Testis (tissue), 3 donors: ENCODE data around the gene CUX1. TPM values are rescaled to one million over a fixed set of nuclear protein-coding genes. Genes with fewer than 3 reads are reported as not detected.

Experiments
- DNase-seq: peaks from one replicate; pipeline ENCODE4 v3.0.0-alpha.2; 2019
- H3K27ac ChIP-seq, 2 donors: fragments of 200-600 bp; sonication (generic); one replicate each; pipeline ENCODE4 v1.5.1; 2019
- H3K27me3 ChIP-seq: fragments of 200-600 bp; sonication (generic); one replicate; pipeline ENCODE4 v1.5.1; 2019
- H3K36me3 ChIP-seq: fragments of 200-600 bp; sonication (generic); one replicate; pipeline ENCODE4 v1.5.1; 2017; ENCODE audit warnings: low read depth; ENCODE audit errors: missing control alignments
- H3K4me1 ChIP-seq: fragments of 200-600 bp; sonication (generic); one replicate; pipeline ENCODE4 v1.5.1; 2019
- H3K4me3 ChIP-seq, 2 donors: fragments of 200-600 bp; sonication (generic); one replicate each; pipeline ENCODE4 v1.5.1; 2017 to 2019
- H3K9me3 ChIP-seq: fragments of 200-600 bp; sonication (generic); one replicate; pipeline ENCODE4 v1.5.1; 2017
- POLR2A ChIP-seq: fragments of 450-650 bp; IDR thresholded peaks from one replicate; pipeline ENCODE4 v1.6.1; 2017; ENCODE audit warnings: antibody characterized with exemption, mild to moderate bottlenecking, moderate library complexity
- WGBS, 2 donors: methylation state at CpG; one replicate each; pipeline ENCODE4 v1.1.5; 2018; 5-methylcytosine and 5-hydroxymethylcytosine counted together
- intact Hi-C: fragments of 100-400 bp; cut with DNase I; formaldehyde crosslinking; loops from one replicate; pipeline ENCODE4 v1.15.1; 2023; ENCODE audit warnings: low total_unique reads
- polyA plus RNA-seq: library from polyadenylated mRNA; stranded (reverse); fragments of 350-450 nt; fragmentation: Illumina TruSeq; extraction: RNeasy Lipid Tissue Mini Kit (QIAGEN cat#74804); gene quantifications from one replicate; pipeline ENCODE4 v1.2.3, GENCODE V29; 2014; ENCODE audit warnings: low read depth, low replicate concordance; ENCODE audit not compliant: insufficient read depth
- total RNA-seq, 2 donors: library from RNA; depleted of rRNA; stranded (reverse); fragments of >200 nt; gene quantifications; one replicate each; pipeline ENCODE4 v1.2.3, GENCODE V29; 2016
- TF ChIP-seq, protein P1 (sequence below), 3 experiments: fragments of 450-650 bp in 2 of 3; fragments of 200-600 bp in 1 of 3; sonication (generic) in 1 of 3; IDR thresholded peaks; one replicate each; pipeline ENCODE4 v1.5.1; 2016 to 2019; ENCODE audit warnings: antibody characterized with exemption in 3 of 3, mild to moderate bottlenecking in 2 of 3, moderate library complexity in 1 of 3

Gene CUX1
- total and polyA plus RNA-seq, 3 donors from 2014 or later = 30.8 to 46.3 (median 43.1) TPM

- H3K27me3 ChIP-seq = no peaks in the 10 kb centered on the region
- no peak overlapping the region for H3K4me3 ChIP-seq
- 90% methylated on average over 2 of the region's 2 CpGs for WGBS, 2 donors
- intact Hi-C loops = no loop called here
- no peaks in the 10 kb centered on the region for H3K9me3 ChIP-seq
- H3K36me3 ChIP-seq = no peaks in the 10 kb centered on the region
- DNase-seq = no peak
- TF ChIP-seq POLR2A = no peak
- TF ChIP-seq, protein P1, sequence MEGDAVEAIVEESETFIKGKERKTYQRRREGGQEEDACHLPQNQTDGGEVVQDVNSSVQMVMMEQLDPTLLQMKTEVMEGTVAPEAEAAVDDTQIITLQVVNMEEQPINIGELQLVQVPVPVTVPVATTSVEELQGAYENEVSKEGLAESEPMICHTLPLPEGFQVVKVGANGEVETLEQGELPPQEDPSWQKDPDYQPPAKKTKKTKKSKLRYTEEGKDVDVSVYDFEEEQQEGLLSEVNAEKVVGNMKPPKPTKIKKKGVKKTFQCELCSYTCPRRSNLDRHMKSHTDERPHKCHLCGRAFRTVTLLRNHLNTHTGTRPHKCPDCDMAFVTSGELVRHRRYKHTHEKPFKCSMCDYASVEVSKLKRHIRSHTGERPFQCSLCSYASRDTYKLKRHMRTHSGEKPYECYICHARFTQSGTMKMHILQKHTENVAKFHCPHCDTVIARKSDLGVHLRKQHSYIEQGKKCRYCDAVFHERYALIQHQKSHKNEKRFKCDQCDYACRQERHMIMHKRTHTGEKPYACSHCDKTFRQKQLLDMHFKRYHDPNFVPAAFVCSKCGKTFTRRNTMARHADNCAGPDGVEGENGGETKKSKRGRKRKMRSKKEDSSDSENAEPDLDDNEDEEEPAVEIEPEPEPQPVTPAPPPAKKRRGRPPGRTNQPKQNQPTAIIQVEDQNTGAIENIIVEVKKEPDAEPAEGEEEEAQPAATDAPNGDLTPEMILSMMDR (IDR thresholded peaks at IDR 0.05) = no peak
- H3K4me1 ChIP-seq = peaks cover 5% of the 10 kb centered on the region
- H3K27ac ChIP-seq = no peak overlapping the region
Measured at GRCh38 chr7:102291916-102292267, 474.5 kb downstream of the CUX1 start.

DNA sequence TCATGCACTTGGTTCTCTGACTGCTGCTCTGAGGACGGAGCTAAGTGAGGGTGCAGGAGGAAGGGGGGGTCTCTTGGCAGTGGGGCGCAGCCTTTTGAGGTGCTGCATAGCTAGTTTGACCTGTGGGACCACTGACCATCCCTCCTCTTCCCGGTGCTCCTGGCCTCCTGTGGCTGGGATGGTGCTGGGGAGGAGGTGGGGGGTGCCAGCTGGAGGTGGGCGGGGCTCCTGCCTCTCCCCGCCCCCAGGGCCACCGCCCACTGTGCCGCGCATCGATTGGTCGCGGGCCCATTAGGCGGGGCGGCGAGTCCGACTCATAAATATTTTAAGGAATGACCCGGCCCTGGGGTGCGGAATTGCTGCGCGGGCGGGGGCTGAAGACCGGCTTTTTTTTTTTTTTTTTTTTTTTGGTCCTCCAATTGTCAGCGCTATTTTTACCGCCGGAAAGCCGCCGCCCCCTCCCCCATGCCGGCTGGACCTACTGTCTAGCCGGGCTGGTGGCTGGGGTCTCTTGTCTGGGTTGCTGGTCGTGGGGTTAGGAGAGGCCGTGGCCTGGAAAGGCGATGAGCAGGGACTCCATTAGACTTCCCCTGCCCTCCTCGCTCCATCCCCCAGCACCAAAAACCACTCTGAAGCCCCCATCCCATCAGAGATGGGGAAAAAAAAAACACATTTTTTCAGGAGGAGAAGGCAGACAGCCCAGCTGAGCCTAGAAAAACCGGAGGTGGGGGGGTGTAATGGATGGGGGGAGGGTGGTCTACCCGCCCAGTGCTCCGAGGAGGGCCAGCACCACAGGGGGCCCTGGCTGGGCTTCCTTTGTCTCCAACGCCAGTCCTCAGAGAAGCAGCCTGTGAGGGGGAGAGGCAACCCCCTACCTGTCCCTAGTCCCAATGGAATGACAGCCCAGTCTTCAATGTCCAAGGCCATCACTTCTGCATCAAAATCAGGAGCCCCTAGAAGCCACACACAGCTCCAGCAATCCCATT is 475.7 kb downstream of the CUX1 start:
- H3K36me3 ChIP-seq = no peaks in the 10 kb centered on the region
- H3K9me3 ChIP-seq = no peaks in the 10 kb centered on the region
- TF ChIP-seq, protein P1 (IDR thresholded peaks at IDR 0.05) = no peak
- no peak for TF ChIP-seq POLR2A
- 21 to 25% methylated on average over 21 to 36 of the region's 36 CpGs for WGBS, 2 donors
- H3K4me1 ChIP-seq = peaks cover 1% of the 10 kb centered on the region
- intact Hi-C loops = no loop called here
- DNase-seq = no peak
- H3K27me3 ChIP-seq = no peaks in the 10 kb centered on the region
- no peak overlapping the region for H3K4me3 ChIP-seq
- H3K27ac ChIP-seq = no peak overlapping the region

- no peak overlapping the region for H3K4me3 ChIP-seq
- H3K9me3 ChIP-seq = no peaks in the 10 kb centered on the region
- no peak overlapping the region for H3K27ac ChIP-seq
- TF ChIP-seq POLR2A = no peak
- TF ChIP-seq, protein P1 (IDR thresholded peaks at IDR 0.05) = no peak
- intact Hi-C loops = no loop called here
- no peaks in the 10 kb centered on the region for H3K4me1 ChIP-seq
- no peaks in the 10 kb centered on the region for H3K36me3 ChIP-seq
- no peak for DNase-seq
- H3K27me3 ChIP-seq = no peaks in the 10 kb centered on the region
- WGBS, 2 donors = 84 to 100% methylated on average over 1 to 3 of the region's 3 CpGs
Measured at GRCh38 chr7:102294589-102294988, 477.2 kb downstream of the CUX1 start.

DNA sequence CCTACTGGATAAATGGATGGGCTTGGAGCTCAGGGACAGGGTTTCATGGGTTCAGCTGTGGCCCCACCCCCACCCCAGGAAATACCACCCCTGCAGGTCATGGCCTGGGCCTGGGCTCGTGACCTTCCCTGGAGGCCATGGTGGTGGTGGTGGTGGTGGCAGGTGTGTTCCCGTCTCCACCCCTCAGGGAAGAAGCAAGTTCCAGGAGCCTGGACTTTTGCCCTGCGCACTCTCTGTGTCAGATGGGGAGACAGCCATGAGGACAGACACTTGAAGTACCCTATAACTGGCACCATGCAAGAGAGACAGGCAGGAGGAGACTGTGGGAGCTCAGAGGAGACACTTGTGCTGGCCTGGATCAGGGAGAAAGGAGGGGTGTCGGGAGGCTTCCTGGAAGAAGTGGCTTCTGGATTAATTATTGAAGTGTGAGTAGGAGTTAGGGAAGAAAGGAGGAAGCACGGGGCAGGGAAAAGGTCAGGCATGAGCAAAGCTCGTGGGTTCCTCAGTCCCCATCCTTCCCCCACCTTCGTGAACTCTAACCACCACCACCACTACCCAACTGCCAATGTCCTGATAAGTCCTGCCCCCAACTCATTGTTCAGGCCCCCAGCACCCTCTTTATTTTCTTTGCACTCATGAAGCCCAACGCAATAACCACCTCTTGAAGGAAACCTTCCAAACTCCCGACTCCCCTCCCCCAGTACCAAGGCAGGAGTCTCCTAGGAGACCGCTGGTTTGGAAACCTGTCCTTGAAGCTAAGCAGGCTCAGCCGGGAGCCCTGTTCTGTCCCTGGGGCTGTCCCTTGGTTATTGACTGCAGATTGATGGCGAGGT is 478.1 kb downstream of the CUX1 start:
- 80 to 86% methylated on average over 10 to 12 of the region's 12 CpGs for WGBS, 2 donors
- DNase-seq = no peak
- H3K27ac ChIP-seq = no peak overlapping the region
- no peaks in the 10 kb centered on the region for H3K27me3 ChIP-seq
- no peaks in the 10 kb centered on the region for H3K36me3 ChIP-seq
- TF ChIP-seq POLR2A = no peak
- TF ChIP-seq, protein P1 (IDR thresholded peaks at IDR 0.05) = no peak
- no peak overlapping the region for H3K4me3 ChIP-seq
- no peaks in the 10 kb centered on the region for H3K4me1 ChIP-seq
- intact Hi-C loops = no loop called here
- H3K9me3 ChIP-seq = no peaks in the 10 kb centered on the region
